ENCODE data around the gene SMARCD2. TPM values are rescaled to one million over a fixed set of nuclear protein-coding genes. Genes with fewer than 3 reads are reported as not detected.
"Not testable (repeated sequence)": the region's sequence is repeated elsewhere in the genome, so short reads cannot be mapped to it uniquely, and the experiment has no call there.

The SMARCD2 gene
- polyA plus RNA-seq (ENCODE audit: insufficient read depth in 1 of 5, insufficient read length in 5 of 5, low replicate concordance in 1 of 5), result 100 to 1,000 TPM; 111 to 147 (median 133) TPM
- long read RNA-seq, donor 1, transcript SMARCD2-203 (13 exons, 2,716 nt), result major isoform, 14 of 44 reads
- long read RNA-seq, donor 1, partial matches to known transcripts, result 30 of 44 reads
- long read RNA-seq, donor 1, other reads (novel, unspliced or antisense), result 0 of 44 reads
- long read RNA-seq, donor 2, transcript SMARCD2-203 (13 exons, 2,716 nt), result major isoform, 14 of 20 reads
- long read RNA-seq, donor 2, partial matches to known transcripts, result 6 of 20 reads
- long read RNA-seq, donor 2, other reads (novel, unspliced or antisense), result 0 of 20 reads
- long read RNA-seq, donor 3, partial matches to known transcripts, result 30 of 33 reads
- long read RNA-seq, donor 3, other reads (novel, unspliced or antisense), result 0 of 33 reads
- long read RNA-seq, donor 4, partial matches to known transcripts, result 14 of 18 reads
- long read RNA-seq, donor 4, other reads (novel, unspliced or antisense), result 0 of 18 reads
- long read RNA-seq, donor 5, transcript SMARCD2-203 (13 exons, 2,716 nt), result major isoform, 13 of 43 reads
- long read RNA-seq, donor 5, partial matches to known transcripts, result 30 of 43 reads
- long read RNA-seq, donor 5, other reads (novel, unspliced or antisense), result 0 of 43 reads
- long read RNA-seq, donor 6, transcript SMARCD2-203 (13 exons, 2,716 nt), result major isoform, 16 of 35 reads
- long read RNA-seq, donor 6, partial matches to known transcripts, result 19 of 35 reads
- long read RNA-seq, donor 6, other reads (novel, unspliced or antisense), result 0 of 35 reads
- long read RNA-seq, donor 7, transcript SMARCD2-203 (13 exons, 2,716 nt), result major isoform, 13 of 28 reads
- long read RNA-seq, donor 7, partial matches to known transcripts, result 15 of 28 reads
- long read RNA-seq, donor 7, other reads (novel, unspliced or antisense), result 0 of 28 reads
- long read RNA-seq, donor 8, transcript SMARCD2-203 (13 exons, 2,716 nt), result major isoform, 6 of 25 reads
- long read RNA-seq, donor 8, partial matches to known transcripts, result 19 of 25 reads
- long read RNA-seq, donor 8, other reads (novel, unspliced or antisense), result 0 of 25 reads

GRCh38 chr17:63842540-63843386 is at the start of gene SMARCD2:
Gene SMARCD2, minus strand, starts transcription at chr17:63842685. Its CDS starts 11 bp downstream, at chr17:63842674.
- peak; percentile 98 to 99 for DNase-seq

- peak in 1 of 2 donors; percentile 13 for DNase-seq
Observed at GRCh38 chr17:63889026-63889848, 46.8 kb upstream of the SMARCD2 start.

GRCh38 chr17:63885119-63885518 is 42.6 kb upstream of the SMARCD2 start:
- DNase-seq, result not testable (repeated sequence)

- DNase-seq, result not testable (repeated sequence)
Observed at GRCh38 chr17:63882626-63883126, 40.2 kb upstream of the SMARCD2 start.

GRCh38 chr17:63881935-63882601 is 39.6 kb upstream of the SMARCD2 start, which contains the start of gene GH2:
Gene GH2, minus strand, starts transcription at chr17:63881944. Its CDS starts 143 bp downstream, at chr17:63881801.
- peak; percentile 13 to 23 for DNase-seq

- not testable (repeated sequence) for DNase-seq
Observed at GRCh38 chr17:63881337-63881736, 38.9 kb upstream of the SMARCD2 start.

- DNase-seq, result no peak
Observed at GRCh38 chr17:63880706-63881105, 38.2 kb upstream of the SMARCD2 start.

- DNase-seq, result not testable (repeated sequence)
Observed at GRCh38 chr17:63878413-63878812, 35.9 kb upstream of the SMARCD2 start.

GRCh38 chr17:63874693-63875092 is 32.2 kb upstream of the SMARCD2 start:
- DNase-seq, result not testable (repeated sequence)

GRCh38 chr17:63874061-63874626 is 31.7 kb upstream of the SMARCD2 start:
- not testable (repeated sequence) for DNase-seq

GRCh38 chr17:63873577-63873976 is 31.1 kb upstream of the SMARCD2 start, which contains the start of gene CSH2:
Gene CSH2, minus strand, starts transcription at chr17:63873677. Its CDS starts 63 bp downstream, at chr17:63873614.
- DNase-seq, result not testable (repeated sequence)

GRCh38 chr17:63871646-63872365 is 29.3 kb upstream of the SMARCD2 start:
- DNase-seq, result not testable (repeated sequence)

GRCh38 chr17:63870292-63870665 is 27.8 kb upstream of the SMARCD2 start:
- DNase-seq, result not testable (repeated sequence)

GRCh38 chr17:63869491-63870291 is 27.2 kb upstream of the SMARCD2 start:
- DNase-seq, result not testable (repeated sequence)

- DNase-seq, result not testable (repeated sequence)
Observed at GRCh38 chr17:63866625-63867024, 24.1 kb upstream of the SMARCD2 start.

- DNase-seq, result no peak
Observed at GRCh38 chr17:63859257-63859656, 16.8 kb upstream of the SMARCD2 start.

GRCh38 chr17:63856425-63856824 is 13.9 kb upstream of the SMARCD2 start:
- DNase-seq, result not testable (repeated sequence)
